GM12878 (cell line): ENCODE measurements around the gene NFKBIE.
A peak's percentile ranks its signal among the peaks of the same experiment; 100 is the strongest.

Experiments
- CTCF ChIP-seq, 3 experiments: IDR thresholded peaks in 2 of 3; conservative IDR thresholded peaks in 1 of 3; 2 replicates each; pipeline ENCODE4 v1.5.1; 2011; ENCODE audit warnings: low read depth in 3 of 3, low read length in 3 of 3, mild to moderate bottlenecking in 3 of 3, control low read depth in 2 of 3, moderate library complexity in 2 of 3, inconsistent platforms in 1 of 3, mixed read lengths in 1 of 3; ENCODE audit not compliant: control insufficient read depth in 2 of 3, insufficient read depth in 1 of 3; ENCODE audit errors: extremely low read depth in 1 of 3
- POLR2AphosphoS5 ChIP-seq: IDR thresholded peaks from 2 replicates; pipeline ENCODE4 v1.6.1; 2011; ENCODE audit warnings: mild to moderate bottlenecking, low read length, inconsistent platforms
- REST ChIP-seq: IDR thresholded peaks from 2 replicates; pipeline ENCODE4 v1.6.1; 2012; ENCODE audit warnings: mild to moderate bottlenecking, low read depth, low read length
- SPI1 ChIP-seq: IDR thresholded peaks from 2 replicates; pipeline ENCODE4 v1.6.1; 2011; ENCODE audit warnings: low read depth, mild to moderate bottlenecking, low read length, moderate library complexity, borderline replicate concordance; ENCODE audit not compliant: insufficient read depth

- TF ChIP-seq SPI1 (no peak), CTCF (IDR thresholded peaks at IDR 0.05 in 2 of 3, conservative IDR thresholded peaks at IDR 0.05 in 1 of 3; ENCODE audit: control insufficient read depth in 2 of 3, extremely low read depth in 1 of 3, insufficient read depth in 1 of 3, low read depth in 3 of 3, low read length in 3 of 3) (peak; percentile 99; a peak in 5 of 6 replicates), POLR2AphosphoS5 (peak; percentile 94), REST (no peak)
These were observed 47.8 kb upstream of the NFKBIE start, which contains the start of gene AARS2 for GRCh38 chr6:44312901-44313788.
